ENCODE results near the gene SYT8. TPM values are rescaled to one million over a fixed set of nuclear protein-coding genes. Genes with fewer than 3 reads are reported as not detected.

SYT8 gene
- 1.7 TPM for total RNA-seq
- polyA plus RNA-seq (ENCODE audit: insufficient read depth, low read depth, low replicate concordance): 1.2 TPM
- long read RNA-seq, donor 1: 0 reads
- long read RNA-seq, donor 2: 0 reads
- long read RNA-seq, donor 3: 0 reads
- long read RNA-seq, donor 4: 0 reads
- long read RNA-seq, donor 5: 0 reads
- long read RNA-seq, donor 6: 0 reads
- long read RNA-seq, donor 7, partial matches to known transcripts: 0 of 2 reads
- long read RNA-seq, donor 7, other reads (novel, unspliced or antisense): 2 of 2 reads
- long read RNA-seq, donor 8: 0 reads
- long read RNA-seq, donor 9: 0 reads
- long read RNA-seq, donor 10: 0 reads

- Histone ChIP-seq H3K9me3 (ENCODE audit: control insufficient read depth in 2 of 3, insufficient read depth in 1 of 3, low read length in 3 of 3) (no peaks in the 10 kb centered on the region), H3K9ac (ENCODE audit: low read length in 3 of 3) (peak within 1 kb of the TSS in 1 of 3 donors; percentile 40), H3K4me1 (ENCODE audit: control insufficient read depth in 2 of 3, insufficient read depth in 2 of 3, low read depth in 1 of 3, low read length in 3 of 3) (peaks cover 0 to 10% (median 0%) of the 10 kb centered on the region in 3 donors), H3K4me3 (ENCODE audit: low read length in 3 of 3) (no peak within 1 kb of the TSS), H3K36me3 (ENCODE audit: control insufficient read depth in 2 of 3, insufficient read depth in 3 of 3, low read length in 3 of 3) (no peaks in the 10 kb centered on the region), H3K27me3 (ENCODE audit: control insufficient read depth, insufficient read depth, low read length) (no peaks in the 10 kb centered on the region), H3K27ac (ENCODE audit: low read depth in 2 of 2, low read length in 2 of 2) (peak within 1 kb of the TSS; percentile 76 to 91)
- DNase-seq (peak in 2 of 5 donors; percentile 42 to 84), FAIRE-seq (no peak)
- intact Hi-C loops (cut with DNase I): loop anchor here (5.0 to 10.0 kb wide), 2 partner anchors 143 to 320 kb away; no protein-coding TSS in a partner anchor
- no peak for TF ChIP-seq CTCF (IDR thresholded peaks at IDR 0.05; ENCODE audit: borderline replicate concordance, extremely low read depth, insufficient read depth)
Observed at GRCh38 chr11:1834779-1835670, at the start of gene SYT8. Gene SYT8, plus strand, starts transcription at chr11:1834990. Its CDS starts 116 bp downstream, at chr11:1835106.

GRCh38 chr11:1785749-1786413 is 48.9 kb upstream of the SYT8 start:
- Histone ChIP-seq H3K4me1 (ENCODE audit: control insufficient read depth in 2 of 3, insufficient read depth in 2 of 3, low read depth in 1 of 3, low read length in 3 of 3) (peaks cover 0 to 4% (median 0%) of the 10 kb centered on the region in 3 donors), H3K27ac (ENCODE audit: low read depth in 2 of 2, low read length in 2 of 2) (no peak overlapping the region), H3K9me3 (ENCODE audit: control insufficient read depth in 2 of 3, insufficient read depth in 1 of 3, low read length in 3 of 3) (no peaks in the 10 kb centered on the region), H3K9ac (ENCODE audit: low read length in 3 of 3) (no peak overlapping the region), H3K4me3 (ENCODE audit: low read length in 3 of 3) (no peak overlapping the region), H3K27me3 (ENCODE audit: control insufficient read depth, insufficient read depth, low read length) (no peaks in the 10 kb centered on the region), H3K36me3 (ENCODE audit: control insufficient read depth in 2 of 3, insufficient read depth in 3 of 3, low read length in 3 of 3) (no peaks in the 10 kb centered on the region)
- DNase-seq (no peak), FAIRE-seq (no peak)
- no peak for TF ChIP-seq CTCF (IDR thresholded peaks at IDR 0.05; ENCODE audit: borderline replicate concordance, extremely low read depth, insufficient read depth)
- intact Hi-C loops (cut with DNase I): no loop called here

GRCh38 chr11:1786466-1786865 is 48.3 kb upstream of the SYT8 start:
- H3K27ac ChIP-seq (ENCODE audit: low read depth in 2 of 2, low read length in 2 of 2): no peak overlapping the region
- intact Hi-C loops (cut with DNase I): no loop called here
- H3K9me3 ChIP-seq (ENCODE audit: control insufficient read depth in 2 of 3, insufficient read depth in 1 of 3, low read length in 3 of 3): no peaks in the 10 kb centered on the region
- peaks cover 0 to 2% (median 0%) of the 10 kb centered on the region in 3 donors for H3K4me1 ChIP-seq (ENCODE audit: control insufficient read depth in 2 of 3, insufficient read depth in 2 of 3, low read depth in 1 of 3, low read length in 3 of 3)
- no peak for DNase-seq
- no peak for FAIRE-seq
- H3K9ac ChIP-seq (ENCODE audit: low read length in 3 of 3): no peak overlapping the region
- TF ChIP-seq CTCF (IDR thresholded peaks at IDR 0.05; ENCODE audit: borderline replicate concordance, extremely low read depth, insufficient read depth): no peak
- no peaks in the 10 kb centered on the region for H3K36me3 ChIP-seq (ENCODE audit: control insufficient read depth in 2 of 3, insufficient read depth in 3 of 3, low read length in 3 of 3)
- H3K4me3 ChIP-seq (ENCODE audit: low read length in 3 of 3): no peak overlapping the region
- H3K27me3 ChIP-seq (ENCODE audit: control insufficient read depth, insufficient read depth, low read length): no peaks in the 10 kb centered on the region
